MM.1S (cell line): ENCODE results near the gene ZNF787.

ENCODE experiments used
- CTCF ChIP-seq: fragments of 300-600 bp; sonication (generic); IDR thresholded peaks from 2 replicates; pipeline ENCODE4 v1.5.1; 2016; ENCODE audit warnings: antibody characterized with exemption, low read length, mixed read lengths
- EZH2 ChIP-seq: fragments of 300-600 bp; sonication (generic); optimal IDR thresholded peaks from 2 replicates; pipeline ENCODE3; 2017; ENCODE audit warnings: low read depth, mild to moderate bottlenecking, antibody characterized with exemption, low read length, mixed read lengths
- EZH2phosphoT487 ChIP-seq: fragments of 300-600 bp; sonication (generic); IDR thresholded peaks from 2 replicates; pipeline ENCODE4 v1.6.1; 2018; ENCODE audit warnings: antibody characterized with exemption, low read length

GRCh38 chr19:56111601-56112312 lies 9.3 kb downstream of the ZNF787 start:
- no peak for TF ChIP-seq CTCF
- no peak for TF ChIP-seq EZH2phosphoT487
- TF ChIP-seq EZH2: no peak
